GM12864 (cell line): Measurements from ENCODE around the gene CFAP74.

Experiments used
- DNase-seq: peaks from one replicate; pipeline ENCODE4 v3.0.0-alpha.2; 2011; ENCODE audit warnings: low read depth
- H3K4me3 ChIP-seq: 2 replicates; pipeline ENCODE4 v1.5.1; 2011; ENCODE audit warnings: mild to moderate bottlenecking, low read depth, low read length, control low read depth
- TF ChIP-seq, protein P1 (sequence below): IDR thresholded peaks from 2 replicates; pipeline ENCODE4 v1.5.1; 2011; ENCODE audit warnings: low read depth, mild to moderate bottlenecking, moderate library complexity, low read length, control low read depth, inconsistent platforms; ENCODE audit errors: missing control alignments

The CFAP74 gene

DNA sequence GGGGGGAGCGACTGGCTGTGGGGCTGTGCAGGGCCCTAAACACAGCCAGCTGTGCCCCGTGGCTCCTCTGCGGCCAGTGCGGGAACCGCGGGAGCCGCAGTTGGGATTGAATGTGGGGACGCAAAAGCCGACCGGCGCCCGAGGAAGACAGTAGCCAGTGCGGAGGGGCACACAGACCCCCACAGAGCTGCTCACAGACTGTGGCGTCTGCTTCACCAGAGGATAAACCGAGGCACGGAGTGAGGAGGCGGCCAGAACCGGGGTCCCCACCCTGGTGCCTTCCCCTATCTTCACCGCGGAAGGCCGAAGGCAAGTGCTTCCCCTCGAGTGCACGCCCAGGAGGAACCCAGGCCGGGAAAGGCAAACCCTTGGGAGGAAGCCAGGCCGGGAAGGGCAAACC, 75.8 kb downstream of the CFAP74 start:
- TF ChIP-seq, protein P1, sequence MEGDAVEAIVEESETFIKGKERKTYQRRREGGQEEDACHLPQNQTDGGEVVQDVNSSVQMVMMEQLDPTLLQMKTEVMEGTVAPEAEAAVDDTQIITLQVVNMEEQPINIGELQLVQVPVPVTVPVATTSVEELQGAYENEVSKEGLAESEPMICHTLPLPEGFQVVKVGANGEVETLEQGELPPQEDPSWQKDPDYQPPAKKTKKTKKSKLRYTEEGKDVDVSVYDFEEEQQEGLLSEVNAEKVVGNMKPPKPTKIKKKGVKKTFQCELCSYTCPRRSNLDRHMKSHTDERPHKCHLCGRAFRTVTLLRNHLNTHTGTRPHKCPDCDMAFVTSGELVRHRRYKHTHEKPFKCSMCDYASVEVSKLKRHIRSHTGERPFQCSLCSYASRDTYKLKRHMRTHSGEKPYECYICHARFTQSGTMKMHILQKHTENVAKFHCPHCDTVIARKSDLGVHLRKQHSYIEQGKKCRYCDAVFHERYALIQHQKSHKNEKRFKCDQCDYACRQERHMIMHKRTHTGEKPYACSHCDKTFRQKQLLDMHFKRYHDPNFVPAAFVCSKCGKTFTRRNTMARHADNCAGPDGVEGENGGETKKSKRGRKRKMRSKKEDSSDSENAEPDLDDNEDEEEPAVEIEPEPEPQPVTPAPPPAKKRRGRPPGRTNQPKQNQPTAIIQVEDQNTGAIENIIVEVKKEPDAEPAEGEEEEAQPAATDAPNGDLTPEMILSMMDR, result no peak
- no peak overlapping the region for H3K4me3 ChIP-seq
- DNase-seq, result no peak

DNA sequence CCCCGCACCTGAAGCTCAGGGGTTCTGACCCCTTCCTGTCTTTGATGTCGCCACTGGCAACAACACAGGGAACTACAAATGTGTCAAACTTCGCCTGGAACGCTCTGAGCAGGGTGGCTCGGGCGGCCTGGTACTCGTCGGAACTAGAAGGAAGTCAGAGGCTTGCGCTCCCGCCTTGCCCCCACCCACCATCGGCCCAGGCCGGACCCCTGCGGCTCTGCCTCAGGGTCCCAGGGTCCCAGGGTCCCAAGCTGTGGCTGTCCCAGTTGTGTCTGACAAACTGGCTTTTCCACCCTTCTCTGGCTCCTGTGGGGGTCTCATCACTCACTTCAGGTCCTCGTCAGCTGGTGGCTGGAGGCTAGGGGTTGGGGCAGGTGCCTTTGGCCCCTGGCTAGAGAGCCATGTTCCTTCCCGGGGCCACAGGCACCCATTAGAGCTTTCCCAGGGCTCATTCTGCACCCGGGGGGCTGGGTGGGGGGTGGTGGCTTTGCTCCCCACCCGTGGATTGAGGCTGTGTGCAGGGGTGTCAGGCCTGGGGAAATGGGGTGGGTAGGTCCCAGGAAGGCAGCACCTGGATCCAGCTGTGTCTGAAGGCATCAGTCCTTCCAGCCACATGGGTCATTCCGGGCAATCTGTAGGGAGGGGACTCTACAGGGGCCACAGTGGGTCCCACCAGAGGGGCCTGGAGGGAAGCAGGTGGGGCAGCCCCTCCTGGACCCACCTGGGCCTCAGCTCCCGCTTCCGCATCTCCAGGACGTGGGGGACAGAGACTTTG, 76.5 kb downstream of the CFAP74 start:
- no peak overlapping the region for H3K4me3 ChIP-seq
- DNase-seq, result no peak
- TF ChIP-seq, protein P1, result no peak

DNA sequence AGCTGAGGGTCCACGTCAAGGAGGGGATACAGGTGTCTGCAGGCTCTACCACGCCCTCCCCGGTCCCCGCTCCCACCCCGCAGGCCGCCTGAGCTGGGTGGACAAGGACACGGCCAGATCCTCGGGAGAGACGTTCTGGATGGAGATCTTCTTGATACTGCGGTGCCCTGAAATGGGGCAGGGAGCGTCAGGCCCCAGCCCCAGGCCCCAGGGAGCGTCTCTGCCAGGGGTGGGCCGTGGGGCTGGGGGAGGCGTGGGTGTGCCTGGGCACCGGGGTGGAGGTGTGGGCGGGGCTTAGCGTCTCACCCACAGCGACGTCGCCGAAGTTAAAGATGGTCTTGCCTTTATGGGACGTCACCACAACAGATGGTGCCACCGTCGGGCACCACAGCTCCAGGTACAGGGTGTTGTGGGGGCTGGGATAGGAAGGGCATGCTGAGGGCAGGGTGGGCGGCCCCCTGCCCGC, 77.2 kb downstream of the CFAP74 start:
- DNase-seq, result no peak

DNA sequence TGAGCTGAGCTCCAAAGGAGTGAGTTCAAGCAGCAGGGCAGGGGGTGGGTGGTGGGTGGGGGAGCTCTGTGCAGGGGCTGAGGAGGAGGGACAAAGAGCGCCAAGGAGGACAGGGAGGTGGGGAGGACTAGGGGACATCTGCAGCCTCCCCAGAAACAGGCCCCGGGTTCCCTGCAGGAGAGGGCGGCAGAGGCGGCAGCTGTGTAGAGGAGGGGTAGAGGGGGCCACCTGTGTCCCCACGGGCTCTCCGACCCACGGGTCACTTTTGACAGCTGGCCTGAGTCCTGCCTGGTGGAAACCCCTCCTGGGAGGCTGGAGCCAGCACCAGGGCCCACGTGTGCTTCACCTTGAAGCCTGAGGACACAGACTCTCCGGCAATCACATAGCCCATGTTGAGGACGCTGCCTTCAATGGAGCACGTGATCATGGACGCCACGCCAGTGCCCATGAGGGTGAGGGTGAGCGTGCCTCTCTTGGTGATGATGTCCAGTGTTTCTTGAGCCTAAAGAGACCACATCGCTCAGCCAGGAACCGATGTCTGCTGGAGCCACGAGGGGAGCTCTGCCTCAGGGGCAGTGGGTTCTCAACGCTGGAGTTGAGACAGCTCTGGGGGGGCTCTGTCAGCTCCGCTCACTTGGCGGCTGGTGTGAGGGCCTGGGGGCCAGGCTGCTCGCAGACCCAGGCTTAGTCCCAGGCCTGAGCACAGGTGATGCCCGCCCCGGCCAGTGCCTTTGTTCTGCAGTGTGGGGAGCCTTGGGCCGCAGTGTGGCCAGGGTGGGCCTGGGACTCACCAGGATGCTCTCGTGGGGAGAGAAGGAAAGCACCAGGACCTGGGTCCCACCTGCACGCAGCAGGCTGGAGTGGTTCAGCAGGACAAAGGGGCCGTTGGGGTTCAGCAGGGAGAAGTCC, 77.9 kb downstream of the CFAP74 start:
- TF ChIP-seq, protein P1, result no peak
- DNase-seq, result no peak
- no peak overlapping the region for H3K4me3 ChIP-seq

More for the DNA sequence above, 77.2 kb downstream of the CFAP74 start:
- no peak overlapping the region for H3K4me3 ChIP-seq
- TF ChIP-seq, protein P1, result no peak

DNA sequence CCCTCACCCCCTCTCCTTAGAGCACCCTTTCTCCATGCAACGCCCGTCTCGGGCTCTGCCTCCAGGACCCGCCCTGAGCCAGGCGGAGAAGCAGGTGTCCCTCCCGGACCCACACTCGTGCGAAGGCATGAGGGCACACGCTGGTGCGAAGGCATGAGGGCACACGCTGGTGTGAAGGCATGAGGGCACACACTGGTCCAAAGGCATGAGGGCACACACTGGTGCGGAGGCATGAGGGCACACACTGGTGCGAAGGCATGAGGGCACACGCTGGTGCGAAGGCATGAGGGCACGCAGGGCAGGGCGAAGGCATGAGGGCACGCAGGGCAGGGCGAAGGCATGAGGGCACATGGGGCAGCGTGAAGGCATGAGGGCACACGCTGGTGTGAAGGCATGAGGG, 78.7 kb downstream of the CFAP74 start:
- no peak for DNase-seq
- TF ChIP-seq, protein P1, result no peak

DNA sequence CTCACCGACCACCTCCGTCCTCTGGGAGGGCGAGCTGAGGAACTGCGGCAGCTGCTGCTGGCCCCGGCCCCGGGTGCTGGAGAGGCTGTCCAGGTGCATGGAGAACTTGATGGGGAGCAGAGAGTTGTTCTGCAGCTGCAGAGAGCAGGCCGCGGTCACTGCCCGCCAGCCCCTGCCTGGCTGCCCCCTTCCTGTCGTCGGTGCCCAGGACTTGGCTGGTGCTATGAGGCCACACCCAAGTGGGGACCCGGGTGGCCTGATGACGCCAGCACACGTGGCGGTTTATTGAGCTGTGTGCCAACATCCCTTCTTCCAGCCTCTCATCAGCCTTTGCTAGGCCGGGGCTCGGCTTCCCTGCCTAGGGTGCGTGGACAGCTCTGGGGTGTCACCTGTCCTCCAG, 79.2 kb downstream of the CFAP74 start:
- no peak overlapping the region for H3K4me3 ChIP-seq
- TF ChIP-seq, protein P1, result no peak
- DNase-seq, result no peak

More for the DNA sequence above, 78.7 kb downstream of the CFAP74 start:
- no peak overlapping the region for H3K4me3 ChIP-seq
